ENCODE measurements around the gene FXR2.

FXR2 gene

GRCh38 chr17:7544911-7545310 lies 69.8 kb downstream of the FXR2 start:
- no peak for DNase-seq

Data from NCI-H1048 (cell line).